Measurements from ENCODE around the gene SECISBP2.

DNA sequence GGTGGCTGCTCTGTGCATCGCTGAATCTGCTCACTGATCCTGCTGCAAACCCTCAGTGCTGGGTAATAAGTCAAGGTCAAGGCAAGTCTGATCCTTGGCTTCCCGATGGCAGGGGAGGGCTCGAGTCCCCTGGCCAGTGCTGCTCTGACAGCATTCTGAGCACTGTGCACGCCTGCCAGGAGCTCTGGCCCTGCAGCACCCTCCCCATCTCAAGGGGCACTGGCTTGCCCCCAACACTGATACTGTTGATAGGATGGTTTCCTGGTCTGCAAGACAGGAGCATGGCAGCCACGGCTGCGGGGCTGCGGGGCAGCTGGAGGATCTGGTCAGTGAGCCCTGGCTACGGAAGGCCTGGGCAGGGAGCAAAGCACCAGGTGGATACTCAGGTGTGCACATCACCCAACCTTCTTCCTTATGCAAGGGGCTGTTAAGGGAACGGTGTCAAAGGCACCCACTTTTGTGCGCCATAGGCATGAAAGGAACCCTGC lies 71.8 kb downstream of the SECISBP2 start:
- TF ChIP-seq POLR2A (IDR thresholded peaks at IDR 0.05; ENCODE audit: low read depth, low read length) (no peak), POLR2AphosphoS5 (IDR thresholded peaks at IDR 0.05; ENCODE audit: low read depth, low read length) (no peak), TAF1 (IDR thresholded peaks at IDR 0.05; ENCODE audit: borderline replicate concordance, low read depth, low read length) (no peak)
